Liver (tissue), 9 donors: ENCODE data around the gene TOLLIP. TPM values are rescaled to one million over a fixed set of nuclear protein-coding genes. Genes with fewer than 3 reads are reported as not detected.

Experiments
- DNase-seq: peaks from one replicate; pipeline ENCODE4 v3.0.0-alpha.2; 2017; ENCODE audit warnings: low spot score
- H3K27ac ChIP-seq, 2 donors: one replicate each; pipeline ENCODE4 v1.7.0; 2013; ENCODE audit warnings: inconsistent platforms in 2 of 2, low read length in 2 of 2, control low read depth in 1 of 2, low read depth in 1 of 2, mild to moderate bottlenecking in 1 of 2
- H3K27me3 ChIP-seq, 4 donors: one replicate each; pipeline versions ENCODE4 v1.6.1 to v1.7.0; 2013; ENCODE audit warnings: low read length in 3 of 4, inconsistent platforms in 1 of 4, mild to moderate bottlenecking in 1 of 4, moderate library complexity in 1 of 4; ENCODE audit not compliant: control insufficient read depth in 4 of 4, insufficient read depth in 4 of 4
- H3K36me3 ChIP-seq, 4 donors: one replicate each; pipeline versions ENCODE4 v1.6.1 to v1.7.0; 2013; ENCODE audit warnings: low read length in 3 of 4, mild to moderate bottlenecking in 3 of 4, low read depth in 1 of 4, moderate library complexity in 1 of 4; ENCODE audit not compliant: control insufficient read depth in 4 of 4, insufficient read depth in 3 of 4
- H3K4me1 ChIP-seq, 4 donors: one replicate each; pipeline versions ENCODE4 v1.6.1 to v1.7.0; 2013; ENCODE audit warnings: low read length in 3 of 4, mild to moderate bottlenecking in 3 of 4, moderate library complexity in 1 of 4; ENCODE audit not compliant: control insufficient read depth in 4 of 4, insufficient read depth in 4 of 4
- H3K4me3 ChIP-seq, 3 donors: one replicate each; pipeline versions ENCODE4 v1.6.1 to v1.7.0; 2013; ENCODE audit warnings: low read length in 3 of 3, control low read depth in 1 of 3, low read depth in 1 of 3, mild to moderate bottlenecking in 1 of 3
- H3K9ac ChIP-seq, 2 donors: one replicate each; pipeline ENCODE4 v1.7.0; 2013; ENCODE audit warnings: low read length in 2 of 2, mild to moderate bottlenecking in 2 of 2, moderate library complexity in 2 of 2, control low read depth in 1 of 2, low read depth in 1 of 2
- H3K9me3 ChIP-seq, 4 donors: one replicate each; pipeline versions ENCODE4 v1.6.1 to v1.7.0; 2013; ENCODE audit warnings: low read length in 3 of 4; ENCODE audit not compliant: control insufficient read depth in 4 of 4
- EGR1 ChIP-seq, 2 donors: IDR thresholded peaks; 2 replicates each; pipeline ENCODE4 v1.6.1; 2016 to 2018; ENCODE audit warnings: antibody characterized with exemption in 2 of 2, low read depth in 2 of 2
- FOXA2 ChIP-seq: IDR thresholded peaks from 2 replicates; pipeline ENCODE4 v1.6.1; 2016; ENCODE audit warnings: antibody characterized with exemption
- GABPA ChIP-seq, 2 donors: IDR thresholded peaks in 1 of 2; conservative IDR thresholded peaks in 1 of 2; 2 replicates each; pipeline ENCODE4 v1.6.1; 2016; ENCODE audit warnings: antibody characterized with exemption in 2 of 2, mild to moderate bottlenecking in 1 of 2, moderate library complexity in 1 of 2
- HNF4A ChIP-seq, 2 donors: conservative IDR thresholded peaks; 2 replicates each; pipeline ENCODE4 v1.6.1; 2016; ENCODE audit warnings: antibody characterized with exemption in 2 of 2, mild to moderate bottlenecking in 2 of 2
- HNF4G ChIP-seq: IDR thresholded peaks from 2 replicates; pipeline ENCODE4 v1.6.1; 2016; ENCODE audit warnings: antibody characterized with exemption
- JUND ChIP-seq, 2 donors: IDR thresholded peaks; 2 replicates each; pipeline ENCODE4 v1.6.1; 2016; ENCODE audit warnings: antibody characterized with exemption in 2 of 2
- NR2F2 ChIP-seq: IDR thresholded peaks from 2 replicates; pipeline ENCODE4 v1.6.1; 2016; ENCODE audit warnings: antibody characterized with exemption
- RAD21 ChIP-seq, 2 donors: IDR thresholded peaks; 2 replicates each; pipeline ENCODE4 v1.6.1; 2016; ENCODE audit warnings: antibody characterized with exemption in 2 of 2, mild to moderate bottlenecking in 2 of 2
- RXRA ChIP-seq, 2 donors: IDR thresholded peaks; 2 replicates each; pipeline ENCODE4 v1.6.1; 2017 to 2018; ENCODE audit warnings: antibody characterized with exemption in 2 of 2, mild to moderate bottlenecking in 1 of 2
- SP1 ChIP-seq: IDR thresholded peaks from 2 replicates; pipeline ENCODE4 v1.6.1; 2018; ENCODE audit warnings: antibody characterized with exemption, mild to moderate bottlenecking
- TAF1 ChIP-seq: conservative IDR thresholded peaks from 2 replicates; pipeline ENCODE4 v1.6.1; 2016; ENCODE audit warnings: antibody characterized with exemption, mild to moderate bottlenecking
- YY1 ChIP-seq: IDR thresholded peaks from 2 replicates; pipeline ENCODE4 v1.6.1; 2016; ENCODE audit warnings: antibody characterized with exemption, mild to moderate bottlenecking
- WGBS: extraction: QIAGEN DNeasy Blood & Tissue Kit; methylation state at CpG from one replicate; pipeline ENCODE4 v1.1.7; 2013; 5-methylcytosine and 5-hydroxymethylcytosine counted together
- polyA plus RNA-seq, 2 donors: library from polyadenylated mRNA; stranded (reverse) in 1 of 2; unstranded in 1 of 2; fragments of 200-250 nt in 1 of 2; fragments of >200 nt in 1 of 2; fragmentation: Nextera tagmentation in 1 of 2; extraction: Ambion mirVana in 1 of 2; gene quantifications; one replicate each; pipeline versions ENCODE4 v1.2.1 to v1.2.3, GENCODE V29; 2013 to 2015
- total RNA-seq, 2 donors: library from RNA; depleted of rRNA; stranded (reverse); fragments of >200 nt; gene quantifications; one replicate each; pipeline ENCODE4 v1.2.3, GENCODE V29; 2014
- TF ChIP-seq, protein P1 (sequence below): fragments of 150-350 bp; IDR thresholded peaks from 2 replicates; pipeline ENCODE4 v1.5.1; 2017; ENCODE audit warnings: improper control_type of control experiment, low read depth, low read length; ENCODE audit not compliant: missing input control
- TF ChIP-seq, protein P2 (sequence below): IDR thresholded peaks from 2 replicates; pipeline ENCODE4 v1.6.1; 2016; ENCODE audit warnings: antibody characterized with exemption
- TF ChIP-seq, protein P3 (sequence below): IDR thresholded peaks from 2 replicates; pipeline ENCODE4 v1.6.1; 2016; ENCODE audit warnings: antibody characterized with exemption
- TF ChIP-seq, protein P4 (sequence below): IDR thresholded peaks from 2 replicates; pipeline ENCODE4 v1.6.1; 2016; ENCODE audit warnings: antibody characterized with exemption
- TF ChIP-seq, protein P5 (sequence below): IDR thresholded peaks from 2 replicates; pipeline ENCODE4 v1.6.1; 2016; ENCODE audit warnings: antibody characterized with exemption, mild to moderate bottlenecking
- donor health status: healthy.
- donor health status: healthy.
- donor health status: healthy.
- donor health status: healthy.
- donor health status: healthy.

TOLLIP gene
- total and polyA plus RNA-seq, 4 donors, result 27.5 to 102 (median 72.9) TPM

DNA sequence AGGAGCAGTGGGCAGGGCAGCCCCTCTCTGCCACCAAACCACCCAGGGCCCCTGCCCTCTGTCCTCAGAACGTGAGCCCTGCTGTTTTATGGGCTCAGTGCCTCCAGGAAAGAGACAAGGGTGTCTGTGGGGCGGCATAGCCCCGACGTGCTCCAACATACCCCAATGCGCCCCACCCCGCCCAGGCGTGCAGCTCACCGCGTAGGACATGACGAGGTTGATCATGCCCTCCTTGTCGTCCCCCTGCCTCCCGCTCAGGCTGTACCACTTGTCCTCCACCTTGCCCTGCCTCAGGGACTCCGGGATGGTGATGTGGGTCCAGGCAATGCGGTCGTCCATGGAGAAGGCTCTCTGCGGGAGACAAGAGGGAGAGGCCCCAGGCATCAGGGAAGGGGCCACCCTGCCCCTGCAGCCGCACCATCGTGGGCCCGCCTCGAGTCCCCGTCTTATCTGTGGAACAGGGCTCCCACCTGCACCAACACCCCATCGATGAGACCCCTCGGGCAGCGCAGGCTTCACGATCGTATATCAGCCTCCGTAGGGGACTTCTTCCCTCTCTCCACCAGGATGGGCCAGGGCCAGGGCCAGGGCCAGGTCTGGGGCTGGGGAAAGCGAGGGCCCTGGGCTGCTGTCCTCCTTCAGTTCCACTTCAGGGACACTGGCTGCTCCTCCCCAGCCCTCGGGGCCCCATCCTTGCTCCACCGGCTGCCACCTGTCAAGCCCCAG is 20.8 kb downstream of the TOLLIP start:
- Histone ChIP-seq H3K27me3 (no peaks in the 10 kb centered on the region), H3K9me3 (no peaks in the 10 kb centered on the region), H3K4me3 (no peak overlapping the region), H3K36me3 (peaks cover 20 to 75% (median 39%) of the 10 kb centered on the region in 4 donors), H3K4me1 (peaks cover 0 to 7% (median 0%) of the 10 kb centered on the region in 4 donors), H3K27ac (no peak overlapping the region), H3K9ac (no peak overlapping the region)
- TF ChIP-seq, protein P1, sequence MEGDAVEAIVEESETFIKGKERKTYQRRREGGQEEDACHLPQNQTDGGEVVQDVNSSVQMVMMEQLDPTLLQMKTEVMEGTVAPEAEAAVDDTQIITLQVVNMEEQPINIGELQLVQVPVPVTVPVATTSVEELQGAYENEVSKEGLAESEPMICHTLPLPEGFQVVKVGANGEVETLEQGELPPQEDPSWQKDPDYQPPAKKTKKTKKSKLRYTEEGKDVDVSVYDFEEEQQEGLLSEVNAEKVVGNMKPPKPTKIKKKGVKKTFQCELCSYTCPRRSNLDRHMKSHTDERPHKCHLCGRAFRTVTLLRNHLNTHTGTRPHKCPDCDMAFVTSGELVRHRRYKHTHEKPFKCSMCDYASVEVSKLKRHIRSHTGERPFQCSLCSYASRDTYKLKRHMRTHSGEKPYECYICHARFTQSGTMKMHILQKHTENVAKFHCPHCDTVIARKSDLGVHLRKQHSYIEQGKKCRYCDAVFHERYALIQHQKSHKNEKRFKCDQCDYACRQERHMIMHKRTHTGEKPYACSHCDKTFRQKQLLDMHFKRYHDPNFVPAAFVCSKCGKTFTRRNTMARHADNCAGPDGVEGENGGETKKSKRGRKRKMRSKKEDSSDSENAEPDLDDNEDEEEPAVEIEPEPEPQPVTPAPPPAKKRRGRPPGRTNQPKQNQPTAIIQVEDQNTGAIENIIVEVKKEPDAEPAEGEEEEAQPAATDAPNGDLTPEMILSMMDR, result no peak
- TF ChIP-seq TAF1, result no peak
- TF ChIP-seq, protein P2, sequence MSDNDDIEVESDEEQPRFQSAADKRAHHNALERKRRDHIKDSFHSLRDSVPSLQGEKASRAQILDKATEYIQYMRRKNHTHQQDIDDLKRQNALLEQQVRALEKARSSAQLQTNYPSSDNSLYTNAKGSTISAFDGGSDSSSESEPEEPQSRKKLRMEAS, result no peak
- TF ChIP-seq FOXA2, result no peak
- no peak for TF ChIP-seq EGR1 (IDR thresholded peaks at IDR 0.05; ENCODE audit: low read depth in 2 of 2)
- TF ChIP-seq, protein P3, sequence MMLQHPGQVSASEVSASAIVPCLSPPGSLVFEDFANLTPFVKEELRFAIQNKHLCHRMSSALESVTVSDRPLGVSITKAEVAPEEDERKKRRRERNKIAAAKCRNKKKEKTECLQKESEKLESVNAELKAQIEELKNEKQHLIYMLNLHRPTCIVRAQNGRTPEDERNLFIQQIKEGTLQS, result no peak
- no peak for TF ChIP-seq JUND (IDR thresholded peaks at IDR 0.05)
- no peak for TF ChIP-seq SP1
- TF ChIP-seq, protein P4, sequence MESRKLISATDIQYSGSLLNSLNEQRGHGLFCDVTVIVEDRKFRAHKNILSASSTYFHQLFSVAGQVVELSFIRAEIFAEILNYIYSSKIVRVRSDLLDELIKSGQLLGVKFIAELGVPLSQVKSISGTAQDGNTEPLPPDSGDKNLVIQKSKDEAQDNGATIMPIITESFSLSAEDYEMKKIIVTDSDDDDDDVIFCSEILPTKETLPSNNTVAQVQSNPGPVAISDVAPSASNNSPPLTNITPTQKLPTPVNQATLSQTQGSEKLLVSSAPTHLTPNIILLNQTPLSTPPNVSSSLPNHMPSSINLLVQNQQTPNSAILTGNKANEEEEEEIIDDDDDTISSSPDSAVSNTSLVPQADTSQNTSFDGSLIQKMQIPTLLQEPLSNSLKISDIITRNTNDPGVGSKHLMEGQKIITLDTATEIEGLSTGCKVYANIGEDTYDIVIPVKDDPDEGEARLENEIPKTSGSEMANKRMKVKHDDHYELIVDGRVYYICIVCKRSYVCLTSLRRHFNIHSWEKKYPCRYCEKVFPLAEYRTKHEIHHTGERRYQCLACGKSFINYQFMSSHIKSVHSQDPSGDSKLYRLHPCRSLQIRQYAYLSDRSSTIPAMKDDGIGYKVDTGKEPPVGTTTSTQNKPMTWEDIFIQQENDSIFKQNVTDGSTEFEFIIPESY, result no peak
- TF ChIP-seq GABPA (IDR thresholded peaks at IDR 0.05 in 1 of 2, conservative IDR thresholded peaks at IDR 0.05 in 1 of 2), result no peak
- no peak for TF ChIP-seq RXRA (IDR thresholded peaks at IDR 0.05)
- TF ChIP-seq NR2F2, result no peak
- TF ChIP-seq HNF4A (conservative IDR thresholded peaks at IDR 0.05), result no peak
- TF ChIP-seq HNF4G, result no peak
- no peak for TF ChIP-seq YY1
- DNase-seq, result no peak
- WGBS, result 95% methylated on average over 30 of the region's 30 CpGs

DNA sequence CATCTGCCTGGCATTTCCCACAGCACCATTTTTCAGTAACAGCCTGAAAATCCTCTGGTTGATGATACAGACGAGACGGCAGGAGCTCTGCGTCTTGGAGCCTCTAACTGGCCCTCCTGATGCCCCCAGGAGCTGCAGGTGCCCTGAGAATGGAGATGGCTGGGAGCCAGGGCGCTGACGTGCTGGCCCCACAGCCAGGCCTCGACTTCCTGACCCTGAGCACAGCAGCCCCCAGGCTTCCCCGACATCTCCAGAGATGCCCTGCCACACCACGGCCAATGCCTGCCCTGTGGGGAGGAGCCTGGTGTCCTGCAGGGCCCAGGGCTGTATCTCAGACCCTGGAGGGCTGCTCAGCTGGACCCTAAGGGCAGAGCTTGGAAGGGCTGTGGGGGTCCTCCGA is 21.5 kb downstream of the TOLLIP start:
- no peak overlapping the region for H3K9ac ChIP-seq
- no peak for DNase-seq
- peaks cover 0 to 7% (median 0%) of the 10 kb centered on the region in 4 donors for H3K4me1 ChIP-seq
- peaks cover 24 to 74% (median 40%) of the 10 kb centered on the region in 4 donors for H3K36me3 ChIP-seq
- H3K9me3 ChIP-seq, result no peaks in the 10 kb centered on the region
- no peak overlapping the region for H3K4me3 ChIP-seq
- H3K27ac ChIP-seq, result no peak overlapping the region
- H3K27me3 ChIP-seq, result no peaks in the 10 kb centered on the region
- WGBS, result 98% methylated on average over 9 of the region's 9 CpGs
- TF ChIP-seq JUND (IDR thresholded peaks at IDR 0.05), result no peak
- TF ChIP-seq, protein P5, sequence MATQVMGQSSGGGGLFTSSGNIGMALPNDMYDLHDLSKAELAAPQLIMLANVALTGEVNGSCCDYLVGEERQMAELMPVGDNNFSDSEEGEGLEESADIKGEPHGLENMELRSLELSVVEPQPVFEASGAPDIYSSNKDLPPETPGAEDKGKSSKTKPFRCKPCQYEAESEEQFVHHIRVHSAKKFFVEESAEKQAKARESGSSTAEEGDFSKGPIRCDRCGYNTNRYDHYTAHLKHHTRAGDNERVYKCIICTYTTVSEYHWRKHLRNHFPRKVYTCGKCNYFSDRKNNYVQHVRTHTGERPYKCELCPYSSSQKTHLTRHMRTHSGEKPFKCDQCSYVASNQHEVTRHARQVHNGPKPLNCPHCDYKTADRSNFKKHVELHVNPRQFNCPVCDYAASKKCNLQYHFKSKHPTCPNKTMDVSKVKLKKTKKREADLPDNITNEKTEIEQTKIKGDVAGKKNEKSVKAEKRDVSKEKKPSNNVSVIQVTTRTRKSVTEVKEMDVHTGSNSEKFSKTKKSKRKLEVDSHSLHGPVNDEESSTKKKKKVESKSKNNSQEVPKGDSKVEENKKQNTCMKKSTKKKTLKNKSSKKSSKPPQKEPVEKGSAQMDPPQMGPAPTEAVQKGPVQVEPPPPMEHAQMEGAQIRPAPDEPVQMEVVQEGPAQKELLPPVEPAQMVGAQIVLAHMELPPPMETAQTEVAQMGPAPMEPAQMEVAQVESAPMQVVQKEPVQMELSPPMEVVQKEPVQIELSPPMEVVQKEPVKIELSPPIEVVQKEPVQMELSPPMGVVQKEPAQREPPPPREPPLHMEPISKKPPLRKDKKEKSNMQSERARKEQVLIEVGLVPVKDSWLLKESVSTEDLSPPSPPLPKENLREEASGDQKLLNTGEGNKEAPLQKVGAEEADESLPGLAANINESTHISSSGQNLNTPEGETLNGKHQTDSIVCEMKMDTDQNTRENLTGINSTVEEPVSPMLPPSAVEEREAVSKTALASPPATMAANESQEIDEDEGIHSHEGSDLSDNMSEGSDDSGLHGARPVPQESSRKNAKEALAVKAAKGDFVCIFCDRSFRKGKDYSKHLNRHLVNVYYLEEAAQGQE, result no peak
- TF ChIP-seq, protein P1, result no peak
- no peak for TF ChIP-seq EGR1 (IDR thresholded peaks at IDR 0.05; ENCODE audit: low read depth in 2 of 2)
- no peak for TF ChIP-seq RXRA (IDR thresholded peaks at IDR 0.05)
- TF ChIP-seq, protein P4, result no peak
- no peak for TF ChIP-seq YY1
- TF ChIP-seq NR2F2, result no peak
- no peak for TF ChIP-seq RAD21 (IDR thresholded peaks at IDR 0.05)
- TF ChIP-seq SP1, result no peak
- TF ChIP-seq HNF4G, result no peak
- TF ChIP-seq GABPA (IDR thresholded peaks at IDR 0.05 in 1 of 2, conservative IDR thresholded peaks at IDR 0.05 in 1 of 2), result no peak
- TF ChIP-seq, protein P2, result no peak
- no peak for TF ChIP-seq TAF1
